Measurements from ENCODE around the gene PHAX.
"Not testable (repeated sequence)": the region's sequence is repeated elsewhere in the genome, so short reads cannot be mapped to it uniquely, and the experiment has no call there.

PHAX gene

DNA sequence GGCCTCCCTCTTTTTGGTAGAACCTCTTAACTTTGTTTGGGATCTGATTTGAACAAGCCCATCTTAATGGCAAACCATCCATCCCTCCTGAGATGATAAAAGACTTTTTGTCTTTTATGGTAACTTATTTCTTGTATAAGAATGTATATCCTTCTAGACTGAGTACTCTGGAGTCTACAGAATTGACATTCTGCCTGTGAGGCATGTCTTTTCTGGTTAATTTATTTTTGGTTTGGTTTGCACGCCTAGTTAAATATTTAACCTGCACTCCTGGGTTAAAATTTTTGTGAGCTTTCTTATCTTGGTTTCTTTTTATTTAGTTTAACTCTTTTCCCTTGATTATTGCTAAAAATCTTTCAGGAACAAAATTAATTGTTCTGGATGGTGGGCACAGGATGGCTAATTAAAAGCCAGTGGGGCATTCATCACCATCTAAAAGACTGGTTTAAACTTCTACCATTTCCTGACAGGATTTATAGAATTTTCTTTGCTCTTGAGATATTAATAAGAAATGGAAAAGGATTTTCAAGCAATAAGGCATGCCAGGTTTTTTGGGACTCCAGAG, 50.3 kb downstream of the PHAX start:
- Mint-ChIP-seq H3K4me1 (no peaks in the 10 kb centered on the region), H3K27ac (no peak overlapping the region), H3K4me3 (no peak overlapping the region), H3K9me3 (no peaks in the 10 kb centered on the region), H3K27me3 (peaks cover 7% of the 10 kb centered on the region), H3K36me3 (no peaks in the 10 kb centered on the region)
- DNase-seq (ENCODE audit: low spot score in 2 of 2) (no peak), ATAC-seq (ENCODE audit: low read depth) (no peak)

GRCh38 chr5:126656401-126657007, 55.8 kb downstream of the PHAX start:
- Mint-ChIP-seq H3K9me3 (no peaks in the 10 kb centered on the region), H3K4me1 (peaks cover 6% of the 10 kb centered on the region), H3K4me3 (no peak overlapping the region), H3K27ac (no peak overlapping the region), H3K27me3 (peaks cover 5% of the 10 kb centered on the region), H3K36me3 (no peaks in the 10 kb centered on the region)
- ATAC-seq (ENCODE audit: low read depth) (no peak), DNase-seq (ENCODE audit: low spot score in 2 of 2) (peak in 1 of 2 donors; percentile 26)

DNA sequence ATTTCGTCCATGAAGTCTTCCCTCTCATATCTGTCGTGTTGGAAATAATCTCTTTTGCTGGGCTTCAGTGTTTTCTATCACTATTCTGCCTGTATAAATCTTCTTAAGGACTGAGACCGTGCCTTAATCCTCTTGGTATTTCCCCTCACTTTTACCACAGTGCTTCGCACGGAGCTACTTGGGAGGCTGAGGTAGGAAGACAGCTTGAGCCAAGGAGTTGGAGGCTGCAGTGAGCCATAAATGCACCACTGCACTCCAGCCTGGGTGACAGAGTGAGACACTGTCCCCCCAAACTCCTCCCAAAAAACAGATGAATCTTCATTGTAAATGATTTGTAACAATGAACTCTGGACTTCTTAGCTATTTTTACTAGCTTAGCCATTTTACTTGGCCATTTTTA, 57.8 kb downstream of the PHAX start:
- no peak for ATAC-seq (ENCODE audit: low read depth)
- H3K27me3 Mint-ChIP-seq, result peaks cover 5% of the 10 kb centered on the region
- H3K4me1 Mint-ChIP-seq, result peaks cover 6% of the 10 kb centered on the region
- DNase-seq (ENCODE audit: low spot score in 2 of 2), result no peak
- no peaks in the 10 kb centered on the region for H3K36me3 Mint-ChIP-seq
- H3K4me3 Mint-ChIP-seq, result no peak overlapping the region
- no peak overlapping the region for H3K27ac Mint-ChIP-seq
- no peaks in the 10 kb centered on the region for H3K9me3 Mint-ChIP-seq

GRCh38 chr5:126659805-126660482, 59.2 kb downstream of the PHAX start:
- peak overlapping the region; percentile 13 for H3K27ac Mint-ChIP-seq
- H3K4me1 Mint-ChIP-seq, result peaks cover 6% of the 10 kb centered on the region
- no peak overlapping the region for H3K4me3 Mint-ChIP-seq
- ATAC-seq (ENCODE audit: low read depth), result no peak
- peaks cover 9% of the 10 kb centered on the region for H3K27me3 Mint-ChIP-seq
- no peak for DNase-seq (ENCODE audit: low spot score in 2 of 2)
- H3K36me3 Mint-ChIP-seq, result no peaks in the 10 kb centered on the region
- no peaks in the 10 kb centered on the region for H3K9me3 Mint-ChIP-seq

- H3K9me3 Mint-ChIP-seq, result no peaks in the 10 kb centered on the region
- no peaks in the 10 kb centered on the region for H3K36me3 Mint-ChIP-seq
- H3K27me3 Mint-ChIP-seq, result peaks cover 6% of the 10 kb centered on the region
- H3K27ac Mint-ChIP-seq, result peak overlapping the region; percentile 21
- H3K4me1 Mint-ChIP-seq, result peaks cover 4% of the 10 kb centered on the region
- no peak for ATAC-seq (ENCODE audit: low read depth)
- no peak overlapping the region for H3K4me3 Mint-ChIP-seq
- DNase-seq (ENCODE audit: low spot score in 2 of 2), result no peak
Measured at GRCh38 chr5:126664586-126664985, 63.8 kb downstream of the PHAX start.

DNA sequence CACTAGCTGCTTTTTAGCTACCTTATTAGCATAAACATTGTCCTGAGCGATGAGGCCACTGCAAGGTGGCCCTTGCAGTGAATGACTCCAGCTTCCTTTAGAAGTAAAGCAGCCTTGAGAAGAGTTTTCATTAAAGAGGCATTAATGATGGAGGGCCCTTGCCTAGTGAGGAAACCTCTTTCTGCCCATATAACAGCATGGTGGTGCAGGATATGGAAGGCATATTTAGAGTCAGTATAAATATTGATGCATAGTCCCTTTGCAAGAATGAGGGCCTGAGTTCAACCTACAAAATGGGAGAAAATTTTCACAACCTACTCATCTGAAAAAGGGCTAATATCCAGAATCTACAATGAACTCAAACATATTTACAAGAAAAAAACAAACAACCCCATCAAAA, 69.4 kb downstream of the PHAX start:
- not testable (repeated sequence) for ATAC-seq (ENCODE audit: low read depth); H3K4me1 Mint-ChIP-seq; H3K9me3 Mint-ChIP-seq; H3K27me3 Mint-ChIP-seq; H3K27ac Mint-ChIP-seq; DNase-seq (ENCODE audit: low spot score in 2 of 2); H3K4me3 Mint-ChIP-seq; H3K36me3 Mint-ChIP-seq

DNA sequence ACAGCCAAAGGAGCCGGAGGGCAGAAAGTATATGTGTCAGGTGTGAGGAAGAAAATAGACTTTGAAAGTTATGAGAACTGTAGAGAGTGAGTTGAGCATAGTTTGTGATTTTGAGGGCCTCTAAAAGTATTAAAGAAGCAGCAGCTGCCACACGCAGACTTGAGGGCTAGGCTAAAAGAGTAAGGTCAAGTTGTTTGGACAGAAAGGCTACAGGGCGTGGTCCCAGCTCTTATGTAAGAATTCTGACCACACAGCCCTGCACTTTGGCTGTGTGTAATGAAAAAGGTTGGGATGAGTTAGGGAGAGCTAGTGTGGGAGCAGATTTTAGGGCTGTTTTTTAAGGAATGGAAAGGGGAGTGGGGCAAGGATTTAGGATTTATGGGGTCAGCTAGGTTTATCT, 70.9 kb downstream of the PHAX start:
- not testable (repeated sequence) for ATAC-seq (ENCODE audit: low read depth); H3K4me3 Mint-ChIP-seq; H3K27me3 Mint-ChIP-seq; H3K27ac Mint-ChIP-seq; H3K36me3 Mint-ChIP-seq; H3K4me1 Mint-ChIP-seq; DNase-seq (ENCODE audit: low spot score in 2 of 2); H3K9me3 Mint-ChIP-seq

DNA sequence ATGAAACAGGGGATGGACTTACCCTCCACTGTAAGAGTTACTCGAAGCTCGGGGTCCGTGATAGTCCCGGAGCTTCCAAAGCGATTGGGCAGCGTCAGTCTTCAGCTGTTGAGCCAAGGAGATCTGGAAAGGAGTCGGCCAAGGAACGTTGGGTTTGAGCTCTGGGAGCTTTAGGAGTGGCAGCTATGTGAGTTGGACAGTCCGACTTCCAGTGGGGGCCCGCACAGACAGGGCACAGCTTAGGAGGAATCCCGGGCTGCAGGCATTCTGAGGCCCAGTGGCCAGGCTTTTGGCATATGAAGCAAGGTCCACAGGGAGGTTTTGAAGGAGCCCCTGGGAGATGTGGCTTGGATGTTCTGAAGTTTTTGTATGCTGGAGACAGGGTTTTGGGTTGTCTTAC, 72.7 kb downstream of the PHAX start:
- Mint-ChIP-seq H3K27ac (no peak overlapping the region), H3K4me1 (peaks cover 3% of the 10 kb centered on the region), H3K36me3 (peaks cover 3% of the 10 kb centered on the region)

DNA sequence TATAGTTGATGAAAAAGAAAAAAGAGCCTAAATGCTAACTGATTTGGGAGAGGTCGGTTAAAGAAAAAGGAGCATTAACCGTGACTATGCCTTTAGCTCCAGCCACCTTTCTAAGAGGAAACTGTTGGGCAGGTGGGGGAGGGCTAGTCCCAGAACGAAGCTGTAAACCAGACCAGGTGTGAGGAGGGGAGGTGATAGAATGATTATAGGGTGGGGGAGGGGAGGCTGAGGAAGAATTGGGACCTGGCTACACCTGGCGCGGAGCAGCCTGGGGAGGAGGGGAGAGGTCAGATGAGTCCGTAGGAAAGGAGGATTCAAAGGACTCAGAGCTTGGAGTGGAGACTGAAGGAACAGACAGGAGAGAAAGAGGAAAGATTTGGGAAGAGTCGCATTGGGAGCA, 73.4 kb downstream of the PHAX start:
- Mint-ChIP-seq H3K4me1 (peaks cover 3% of the 10 kb centered on the region), H3K4me3 (no peak overlapping the region), H3K27ac (no peak overlapping the region), H3K36me3 (peaks cover 3% of the 10 kb centered on the region), H3K27me3 (no peaks in the 10 kb centered on the region), H3K9me3 (peaks cover 3% of the 10 kb centered on the region)
- ATAC-seq (ENCODE audit: low read depth), result no peak
- no peak for DNase-seq (ENCODE audit: low spot score in 2 of 2)

More for the DNA sequence above, 72.7 kb downstream of the PHAX start:
- ATAC-seq (ENCODE audit: low read depth), result no peak
- Mint-ChIP-seq H3K27me3 (no peaks in the 10 kb centered on the region), H3K4me3 (no peak overlapping the region), H3K9me3 (peaks cover 3% of the 10 kb centered on the region)
- DNase-seq (ENCODE audit: low spot score in 2 of 2), result no peak

DNA sequence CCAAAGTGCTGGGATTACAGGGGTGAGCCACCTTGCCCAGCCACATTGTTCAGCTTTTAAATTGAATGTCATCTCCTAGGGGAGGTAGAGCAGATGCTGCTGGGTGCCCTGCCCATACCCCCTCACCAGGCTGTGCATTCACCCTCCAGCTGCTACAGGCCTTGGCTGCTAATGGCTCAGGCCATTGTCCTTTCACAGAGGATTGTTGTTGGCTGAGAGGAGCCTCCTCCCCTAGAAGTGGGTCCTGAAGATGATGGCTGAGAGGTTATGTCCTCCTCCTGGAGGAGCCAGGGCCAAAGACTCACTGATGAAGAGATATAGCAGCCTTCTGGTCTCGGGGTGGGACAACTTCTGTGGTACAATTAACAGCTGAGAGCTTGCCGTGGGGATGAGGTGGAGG, 74.6 kb downstream of the PHAX start:
- peaks cover 3% of the 10 kb centered on the region for H3K4me1 Mint-ChIP-seq
- no peak overlapping the region for H3K27ac Mint-ChIP-seq
- H3K36me3 Mint-ChIP-seq, result peaks cover 3% of the 10 kb centered on the region

GRCh38 chr5:126676195-126676624, 75.5 kb downstream of the PHAX start:
- Mint-ChIP-seq H3K27ac (no peak overlapping the region), H3K4me1 (peaks cover 3% of the 10 kb centered on the region), H3K27me3 (no peaks in the 10 kb centered on the region), H3K9me3 (peaks cover 3% of the 10 kb centered on the region), H3K4me3 (no peak overlapping the region), H3K36me3 (peaks cover 3% of the 10 kb centered on the region)
- peak; percentile 94 for ATAC-seq (ENCODE audit: low read depth)
- DNase-seq (ENCODE audit: low spot score in 2 of 2), result peak; percentile 59 to 67

More for the DNA sequence above, 74.6 kb downstream of the PHAX start:
- ATAC-seq (ENCODE audit: low read depth) (no peak), DNase-seq (ENCODE audit: low spot score in 2 of 2) (no peak)
- Mint-ChIP-seq H3K27me3 (no peaks in the 10 kb centered on the region), H3K9me3 (peaks cover 3% of the 10 kb centered on the region), H3K4me3 (no peak overlapping the region)

Measured in memory B cell (primary cell).